GM18505 (cell line): Measurements from ENCODE around the gene ABTB2.

Experiments used
- ATAC-seq: cut with Tn5 transposase; IDR thresholded peaks from one replicate; pipeline ENCODE4 v1.9.1; 2021; ENCODE audit not compliant: unreplicated experiment
- POLR2A ChIP-seq: IDR thresholded peaks from 4 replicates; pipeline ENCODE4 v1.6.1; 2011; ENCODE audit warnings: borderline replicate concordance; ENCODE audit not compliant: insufficient read depth, insufficient read length; ENCODE audit errors: extremely low read depth

ABTB2 gene

DNA sequence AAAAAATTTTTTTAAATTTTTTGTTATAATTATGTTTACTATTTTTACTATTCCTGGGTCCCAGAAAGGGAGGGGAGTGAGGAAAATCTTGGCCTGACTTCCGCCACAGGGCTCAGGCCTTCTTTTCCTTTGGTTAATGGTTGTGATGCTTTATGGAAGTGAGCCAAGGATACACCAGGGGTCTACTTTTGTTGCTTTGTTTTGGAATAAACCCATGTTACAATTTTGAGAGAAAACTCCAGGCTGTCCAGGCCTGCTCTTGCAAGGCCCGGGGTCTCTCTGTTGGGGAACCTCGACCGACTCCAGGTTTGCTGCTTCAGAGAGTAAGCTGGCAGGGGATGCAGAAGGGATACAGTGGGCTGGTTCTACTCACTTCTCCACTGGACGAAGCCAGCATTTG, 84.7 kb downstream of the ABTB2 start:
- no peak for ATAC-seq
- no peak for TF ChIP-seq POLR2A

DNA sequence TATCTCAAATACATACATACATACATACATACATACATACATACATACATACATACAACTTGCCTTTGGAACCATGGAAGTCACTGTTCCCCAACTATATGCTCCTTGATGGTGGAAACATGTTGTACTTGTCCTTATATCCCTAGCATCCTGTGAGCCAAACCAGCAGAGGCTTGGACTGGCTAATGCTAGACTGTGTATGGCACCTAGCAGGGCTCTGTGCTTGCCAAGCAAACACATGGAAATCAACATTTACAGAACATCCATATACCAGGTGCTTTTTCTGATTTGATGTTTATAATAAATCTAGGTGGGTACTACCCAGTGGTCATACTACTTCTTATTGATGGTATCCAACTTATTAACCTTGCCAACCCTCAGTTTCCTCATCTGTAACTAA, 86.1 kb downstream of the ABTB2 start:
- no peak for TF ChIP-seq POLR2A
- ATAC-seq = no peak

- TF ChIP-seq POLR2A = no peak
- ATAC-seq = no peak
Measured at GRCh38 chr11:34270711-34271110, 87.1 kb downstream of the ABTB2 start.

DNA sequence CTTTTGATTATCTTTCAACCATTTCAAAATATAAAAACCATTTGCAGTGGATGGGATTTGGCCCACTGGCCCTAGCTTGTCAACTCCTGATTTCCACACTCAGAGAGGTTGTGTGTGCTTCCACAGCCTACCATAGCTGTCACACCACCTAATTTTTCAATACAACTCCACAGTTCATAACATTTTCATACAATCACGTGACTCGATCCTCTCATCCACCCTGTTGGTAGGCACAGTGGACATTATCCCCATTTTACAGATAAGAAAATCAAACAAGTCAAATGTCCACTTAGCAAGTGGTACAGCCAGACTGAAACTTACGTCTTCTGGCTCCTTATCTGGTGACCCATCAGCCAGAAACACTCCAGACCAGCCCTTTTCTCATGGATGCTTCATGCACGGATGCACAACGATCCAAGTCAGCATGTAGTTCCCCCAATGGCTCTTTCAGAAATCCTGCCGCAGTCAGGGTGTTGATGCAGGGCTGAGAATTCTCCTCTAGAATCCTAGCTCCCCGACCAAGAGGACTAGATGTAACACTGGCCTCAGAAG, 88.0 kb downstream of the ABTB2 start:
- no peak for TF ChIP-seq POLR2A
- no peak for ATAC-seq

DNA sequence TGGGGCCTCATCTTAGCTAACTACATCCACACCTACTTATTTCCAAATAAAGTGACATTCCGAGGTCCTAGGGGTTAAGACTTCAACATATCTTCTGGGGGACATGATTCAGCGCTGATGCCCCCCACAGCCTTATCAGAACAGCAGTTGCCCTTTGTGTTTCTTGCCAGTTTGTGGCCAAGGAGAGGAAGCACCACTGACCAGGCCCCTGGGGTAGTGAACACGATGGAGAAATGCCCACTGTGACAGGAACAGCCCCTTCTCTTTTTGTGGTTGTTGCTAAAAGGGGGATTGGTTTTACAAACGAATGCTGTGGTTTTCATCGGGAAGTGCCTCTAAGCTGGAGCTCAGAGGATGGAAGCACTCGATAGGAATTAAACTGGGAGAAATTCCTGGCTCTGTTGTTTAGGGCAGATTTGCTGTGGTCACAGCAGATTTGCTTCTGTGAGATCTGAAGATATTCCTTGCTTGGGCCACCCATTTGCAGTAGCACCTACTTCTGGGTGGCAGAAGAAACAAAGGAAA, 88.8 kb downstream of the ABTB2 start:
- no peak for ATAC-seq
- TF ChIP-seq POLR2A = no peak

DNA sequence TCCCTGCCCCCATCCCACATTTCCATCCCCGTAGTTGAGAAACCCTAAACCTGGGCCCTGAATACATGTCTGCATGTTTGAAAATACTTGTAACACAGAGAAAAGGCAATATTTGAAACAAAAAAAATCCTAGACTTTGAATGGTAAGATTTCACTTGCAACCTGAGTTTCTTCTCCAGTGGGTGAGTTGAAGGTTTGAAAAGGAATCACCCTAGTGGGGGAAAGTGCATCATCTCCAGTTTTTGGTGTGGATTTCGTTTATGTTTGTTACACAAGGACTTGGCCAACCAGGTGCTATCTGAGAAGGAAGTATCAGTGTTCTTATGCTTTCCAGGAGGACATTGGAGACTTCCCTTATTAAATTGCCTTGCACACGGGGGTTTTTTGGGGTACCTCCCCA, 90.4 kb downstream of the ABTB2 start:
- ATAC-seq = no peak
- TF ChIP-seq POLR2A = no peak

GRCh38 chr11:34267013-34267412, 90.8 kb downstream of the ABTB2 start:
- TF ChIP-seq POLR2A = no peak

GRCh38 chr11:34266090-34266912, 91.5 kb downstream of the ABTB2 start:
- TF ChIP-seq POLR2A = no peak
- no peak for ATAC-seq

More at GRCh38 chr11:34267013-34267412, 90.8 kb downstream of the ABTB2 start:
- ATAC-seq = no peak

GRCh38 chr11:34264303-34265110, 93.3 kb downstream of the ABTB2 start:
- TF ChIP-seq POLR2A = no peak
- no peak for ATAC-seq

DNA sequence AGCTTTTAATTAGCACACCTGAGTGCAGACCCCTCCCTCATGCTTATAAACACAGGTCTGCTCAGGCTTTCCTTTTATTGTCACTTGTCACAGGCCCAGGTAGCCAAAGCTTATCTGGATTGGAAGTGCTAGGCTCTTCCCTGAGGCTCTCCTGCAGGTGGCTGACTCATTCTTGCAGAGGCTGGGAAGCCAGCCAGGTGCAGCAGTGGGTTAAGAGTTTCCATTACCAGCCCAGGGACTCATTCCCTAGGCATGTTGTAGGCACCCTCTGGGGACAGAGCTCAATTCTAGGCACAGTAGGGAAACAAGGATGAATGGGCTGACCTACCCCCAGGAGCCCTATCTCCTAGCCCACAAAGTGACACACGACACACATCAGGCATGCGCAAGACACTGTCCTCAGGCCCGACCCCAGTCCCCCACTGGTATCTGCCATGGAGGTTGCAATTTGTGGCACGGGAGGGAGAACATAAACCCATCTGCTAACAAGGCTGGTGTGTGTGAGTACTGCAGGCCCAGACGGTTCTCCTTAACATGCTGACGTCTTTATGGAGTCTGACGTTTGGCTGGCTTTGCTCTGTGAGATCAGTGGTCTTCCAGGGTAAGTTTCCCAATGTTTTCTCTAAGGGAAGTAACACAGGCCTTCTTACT, 94.2 kb downstream of the ABTB2 start:
- no peak for TF ChIP-seq POLR2A
- no peak for ATAC-seq

DNA sequence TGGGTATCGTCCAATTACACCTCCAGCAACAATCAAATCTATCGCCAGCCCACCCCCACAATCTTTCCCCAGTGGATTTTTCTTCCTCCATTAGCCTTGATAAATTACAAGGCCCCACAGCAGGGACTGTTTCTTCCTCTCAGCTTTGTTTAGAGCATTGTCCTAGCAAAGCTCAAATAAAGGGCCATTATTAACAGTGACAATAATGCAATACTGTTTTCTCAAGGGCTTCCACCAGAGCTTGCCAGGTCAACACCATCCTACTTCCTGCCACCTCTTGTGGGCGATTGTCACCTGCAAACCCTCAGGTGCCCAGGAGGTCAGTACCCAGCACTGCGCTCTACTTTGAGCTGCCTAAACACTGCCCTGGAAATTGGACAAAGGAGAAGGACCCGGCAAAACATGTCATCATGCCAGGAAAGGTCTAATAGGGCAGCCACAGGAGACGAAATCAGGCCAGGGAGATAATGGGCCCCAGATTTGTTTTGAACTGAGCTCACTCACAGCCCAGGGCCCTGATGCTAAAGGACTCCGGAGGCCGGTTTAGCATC, 95.2 kb downstream of the ABTB2 start:
- no peak for ATAC-seq
- TF ChIP-seq POLR2A = no peak

- no peak for ATAC-seq
- TF ChIP-seq POLR2A = no peak
Measured at GRCh38 chr11:34261820-34262219, 96.0 kb downstream of the ABTB2 start.

GRCh38 chr11:34261095-34261494, 96.7 kb downstream of the ABTB2 start:
- TF ChIP-seq POLR2A = no peak
- no peak for ATAC-seq

GRCh38 chr11:34260072-34260575, 97.7 kb downstream of the ABTB2 start:
- no peak for ATAC-seq
- no peak for TF ChIP-seq POLR2A
